Caco-2 (cell line): ENCODE measurements around the gene PPIL4. TPM values are rescaled to one million over a fixed set of nuclear protein-coding genes. Genes with fewer than 3 reads are reported as not detected.

ENCODE experiments used
- BruUV-seq: library from RNA; stranded (reverse); fragments of 400-500 nt; replicated peaks from 2 replicates; lab custom pipeline; 2021; lab: Mats Ljungman, UMichigan
- CTCF ChIA-PET: fragments of 300-600 bp; sonication (Branson Sonifier 250); formaldehyde crosslinking; loops from one replicate; lab custom pipeline; 2022; ENCODE audit warnings: antibody characterized with exemption; lab: Charles Lee
- POLR2A ChIA-PET: fragments of 300-600 bp; sonication (Branson Sonifier 250); formaldehyde crosslinking; loops from one replicate; lab custom pipeline; 2022; ENCODE audit warnings: antibody characterized with exemption; lab: Charles Lee
- DNase-seq, 2 experiments: peaks; one replicate each; pipeline versions ENCODE4 v3.0.0 to v3.0.0-alpha.2; 2020 to 2022
- H3K27me3 ChIP-seq: replicated peaks from 2 replicates; pipeline ENCODE4 v1.6.0; 2011; ENCODE audit warnings: low read length; ENCODE audit not compliant: control insufficient read depth, insufficient read depth
- H3K36me3 ChIP-seq: 2 replicates; pipeline ENCODE4 v1.5.1; 2011; ENCODE audit warnings: low read length; ENCODE audit not compliant: control insufficient read depth, insufficient read depth
- H3K4me1 ChIP-seq: fragments of 250-450 bp; sonication (Bioruptor Pico); 2 replicates; pipeline ENCODE4 v1.5.1; 2020; ENCODE audit warnings: mild to moderate bottlenecking
- H3K4me3 ChIP-seq: 2 replicates; pipeline ENCODE4 v1.5.1; 2011; ENCODE audit warnings: low read depth, mild to moderate bottlenecking, control low read depth, low read length
- H3K9me3 ChIP-seq: fragments of 250-450 bp; sonication (Bioruptor Pico); 2 replicates; pipeline ENCODE4 v1.5.1; 2020; ENCODE audit warnings: mild to moderate bottlenecking, moderate library complexity
- H3K27ac Mint-ChIP-seq: one replicate; pipeline ENCODE4 v1.8.0; 2022; ENCODE audit warnings: mixed read lengths; ENCODE audit not compliant: unreplicated experiment
- H3K27me3 Mint-ChIP-seq: one replicate; pipeline ENCODE4 v1.8.0; 2022; ENCODE audit warnings: mixed read lengths; ENCODE audit not compliant: insufficient read depth, unreplicated experiment
- H3K36me3 Mint-ChIP-seq: one replicate; pipeline ENCODE4 v1.8.0; 2022; ENCODE audit warnings: mild to moderate bottlenecking, mixed read lengths; ENCODE audit not compliant: insufficient read depth, unreplicated experiment
- H3K4me1 Mint-ChIP-seq: one replicate; pipeline ENCODE4 v1.8.0; 2022; ENCODE audit warnings: low read depth, mixed read lengths; ENCODE audit not compliant: unreplicated experiment
- H3K4me3 Mint-ChIP-seq: one replicate; pipeline ENCODE4 v1.8.0; 2022; ENCODE audit warnings: mild to moderate bottlenecking, moderate library complexity, mixed read lengths; ENCODE audit not compliant: unreplicated experiment
- H3K9me3 Mint-ChIP-seq: one replicate; pipeline ENCODE4 v1.8.0; 2022; ENCODE audit warnings: mixed read lengths; ENCODE audit not compliant: unreplicated experiment
- CTCF ChIP-seq, 2 experiments: fragments of 200-600 bp in 1 of 2; IDR thresholded peaks; 1 replicate in 1 of 2; 2 replicates in 1 of 2; pipeline versions ENCODE4 v1.5.1 to v1.8.0; 2011 to 2022; ENCODE audit warnings: antibody characterized with exemption in 1 of 2, control low read depth in 1 of 2, inconsistent platforms in 1 of 2, low read depth in 1 of 2, low read length in 1 of 2, mild to moderate bottlenecking in 1 of 2, moderate library complexity in 1 of 2; ENCODE audit not compliant: insufficient read depth in 1 of 2, severe bottlenecking in 1 of 2, unreplicated experiment in 1 of 2
- intact Hi-C: fragments of 100-400 bp; cut with micrococcal nuclease; formaldehyde crosslinking; loops from one replicate; pipeline ENCODE4 v1.10.0; 2022; ENCODE audit not compliant: unreplicated experiment
- total RNA-seq: library from RNA; stranded (reverse); gene quantifications from 2 replicates; pipeline ENCODE4 v1.2.3, GENCODE V29; 2022

The PPIL4 gene
- total RNA-seq, 1 experiment from 2014 or later: 28.4 TPM

GRCh38 chr6:149459761-149460160 lies 86.1 kb downstream of the PPIL4 start:
- POLR2A ChIA-PET: no interaction called here
- no peak overlapping the region for H3K4me3 Mint-ChIP-seq
- no peak overlapping the region for H3K27ac Mint-ChIP-seq
- no peaks in the 10 kb centered on the region for H3K36me3 Mint-ChIP-seq
- Histone ChIP-seq H3K27me3 (no peaks in the 10 kb centered on the region), H3K9me3 (no peaks in the 10 kb centered on the region), H3K4me1 (no peaks in the 10 kb centered on the region), H3K36me3 (no peaks in the 10 kb centered on the region), H3K4me3 (no peak overlapping the region)
- intact Hi-C loops: no loop called here
- DNase-seq: no peak
- no peaks in the 10 kb centered on the region for H3K27me3 Mint-ChIP-seq
- CTCF ChIA-PET: no interaction called here
- H3K4me1 Mint-ChIP-seq: no peaks in the 10 kb centered on the region
- no peak for TF ChIP-seq CTCF (IDR thresholded peaks at IDR 0.05; ENCODE audit: insufficient read depth in 1 of 2, low read depth in 1 of 2, low read length in 1 of 2, severe bottlenecking in 1 of 2, unreplicated experiment in 1 of 2)
- BruUV-seq: no TSS peak
- H3K9me3 Mint-ChIP-seq: no peaks in the 10 kb centered on the region

GRCh38 chr6:149458806-149459205 lies 87.0 kb downstream of the PPIL4 start:
- Mint-ChIP-seq H3K4me1 (no peaks in the 10 kb centered on the region), H3K27me3 (no peaks in the 10 kb centered on the region), H3K27ac (no peak overlapping the region), H3K36me3 (no peaks in the 10 kb centered on the region), H3K4me3 (no peak overlapping the region), H3K9me3 (no peaks in the 10 kb centered on the region)
- Histone ChIP-seq H3K4me3 (no peak overlapping the region), H3K9me3 (no peaks in the 10 kb centered on the region), H3K27me3 (no peaks in the 10 kb centered on the region), H3K4me1 (no peaks in the 10 kb centered on the region), H3K36me3 (no peaks in the 10 kb centered on the region)
- no peak for TF ChIP-seq CTCF (IDR thresholded peaks at IDR 0.05; ENCODE audit: insufficient read depth in 1 of 2, low read depth in 1 of 2, low read length in 1 of 2, severe bottlenecking in 1 of 2, unreplicated experiment in 1 of 2)
- ChIA-PET POLR2A (no interaction called here), CTCF (no interaction called here)
- DNase-seq: no peak
- no TSS peak for BruUV-seq
- intact Hi-C loops: no loop called here

- H3K9me3 ChIP-seq: no peaks in the 10 kb centered on the region
- no peak for DNase-seq
- intact Hi-C loops: no loop called here
- H3K4me3 Mint-ChIP-seq: no peak overlapping the region
- H3K4me1 ChIP-seq: no peaks in the 10 kb centered on the region
- no peaks in the 10 kb centered on the region for H3K36me3 ChIP-seq
- H3K27me3 Mint-ChIP-seq: no peaks in the 10 kb centered on the region
- no peaks in the 10 kb centered on the region for H3K9me3 Mint-ChIP-seq
- no peaks in the 10 kb centered on the region for H3K4me1 Mint-ChIP-seq
- H3K27me3 ChIP-seq: no peaks in the 10 kb centered on the region
- no TSS peak for BruUV-seq
- H3K36me3 Mint-ChIP-seq: no peaks in the 10 kb centered on the region
- no peak overlapping the region for H3K27ac Mint-ChIP-seq
- ChIA-PET CTCF (no interaction called here), POLR2A (no interaction called here)
- TF ChIP-seq CTCF (IDR thresholded peaks at IDR 0.05; ENCODE audit: insufficient read depth in 1 of 2, low read depth in 1 of 2, low read length in 1 of 2, severe bottlenecking in 1 of 2, unreplicated experiment in 1 of 2): no peak
- no peak overlapping the region for H3K4me3 ChIP-seq
Measured at GRCh38 chr6:149458196-149458595, 87.6 kb downstream of the PPIL4 start.
